Adrenal gland (tissue), 12 donors: Measurements from ENCODE around the gene SLC38A1. TPM values are rescaled to one million over a fixed set of nuclear protein-coding genes. Genes with fewer than 3 reads are reported as not detected.

Experiments
- DNase-seq, 7 donors: peaks; one replicate each; pipeline ENCODE4 v3.0.0-alpha.2; 2019 to 2020
- H3K27ac ChIP-seq, 5 donors: fragments of 200-600 bp; sonication (generic) in 4 of 5; 1 replicate in 3 of 5; 2 replicates in 2 of 5; pipeline versions ENCODE4 v1.5.1 to v1.8.0; 2016 to 2020; ENCODE audit warnings: mild to moderate bottlenecking in 1 of 5
- H3K27me3 ChIP-seq: fragments of 200-600 bp; 2 replicates; pipeline ENCODE4 v1.8.0; 2021
- H3K36me3 ChIP-seq, 2 donors: fragments of 200-600 bp; replicated peaks in 1 of 2; 1 replicate in 1 of 2; 2 replicates in 1 of 2; pipeline versions ENCODE4 v1.5.1 to v1.8.0; 2018 to 2022
- H3K4me1 ChIP-seq, 2 donors: fragments of 200-600 bp; replicated peaks in 1 of 2; 1 replicate in 1 of 2; 2 replicates in 1 of 2; pipeline versions ENCODE4 v1.5.1 to v1.8.0; 2018 to 2021
- H3K4me3 ChIP-seq, 4 donors: fragments of 200-600 bp; sonication (generic) in 3 of 4; one replicate each; pipeline ENCODE4 v1.5.1; 2016 to 2018
- H3K9me3 ChIP-seq, 3 donors: fragments of 200-600 bp; sonication (generic) in 1 of 3; replicated peaks in 1 of 3; 1 replicate in 2 of 3; 2 replicates in 1 of 3; pipeline versions ENCODE4 v1.5.1 to v1.8.0; 2016 to 2021
- POLR2A ChIP-seq, 2 donors: fragments of 450-650 bp; IDR thresholded peaks; one replicate each; pipeline ENCODE4 v1.6.1; 2017; ENCODE audit warnings: antibody characterized with exemption in 2 of 2, mild to moderate bottlenecking in 2 of 2, moderate library complexity in 1 of 2
- WGBS, 4 donors: extraction: QIAGEN DNeasy Blood & Tissue Kit in 2 of 4; methylation state at CpG; one replicate each; pipeline versions ENCODE4 v1.1.5 to v1.1.7; 2013 to 2017; 5-methylcytosine and 5-hydroxymethylcytosine counted together
- intact Hi-C, 2 donors: fragments of 100-400 bp; cut with DNase I; formaldehyde crosslinking; loops; one replicate each; pipeline versions ENCODE4 v1.14.1 to v1.15.0; 2022 to 2023
- polyA plus RNA-seq, 3 donors: library from polyadenylated mRNA; stranded (reverse); fragments of 200-250 nt in 2 of 3; fragments of 350-450 nt in 1 of 3; fragmentation: Illumina TruSeq in 1 of 3; extraction: RNeasy Lipid Tissue Mini Kit (QIAGEN cat#74804) in 1 of 3; gene quantifications; one replicate each; pipeline ENCODE4 v1.2.3, GENCODE V29; 2013 to 2014
- total RNA-seq, 9 donors: library from RNA; depleted of rRNA in 4 of 9; stranded (reverse); fragments of >200 nt in 4 of 9; fragments of 120-200 nt in 1 of 9; fragmentation: NEBNext Ultra II Directional in 1 of 9; extraction: Animal tissue kit (Norgen Biotek cat#: 25700) in 1 of 9; gene quantifications; one replicate each; pipeline versions ENCODE4 v1.1.0 to v1.2.4, GENCODE V29; 2013 to 2023
- TF ChIP-seq, protein P1 (sequence below), 6 experiments: fragments of 450-650 bp in 4 of 6; fragments of 200-600 bp in 2 of 6; sonication (generic) in 1 of 6; IDR thresholded peaks; 1 replicate in 5 of 6; 2 replicates in 1 of 6; pipeline versions ENCODE4 v1.5.1 to v1.8.0; 2016 to 2021; ENCODE audit warnings: antibody characterized with exemption in 6 of 6, mild to moderate bottlenecking in 2 of 6, moderate library complexity in 1 of 6
- donor health status: healthy with polysubstance abuse.
- donor health status: Bipolar disorder and iron deficiency.
- donor health status: DM: yes; HTN: yes; CAD: no.
- donor health status: DM: no; HTN: no; CAD: no.
- donor health status: DM: no; HTN: no; CAD: no.
- donor health status: DM: yes; HTN: yes; CAD: no.

The SLC38A1 gene
- total and polyA plus RNA-seq, 12 donors = 2.4 to 14.8 (median 6.1) TPM

DNA sequence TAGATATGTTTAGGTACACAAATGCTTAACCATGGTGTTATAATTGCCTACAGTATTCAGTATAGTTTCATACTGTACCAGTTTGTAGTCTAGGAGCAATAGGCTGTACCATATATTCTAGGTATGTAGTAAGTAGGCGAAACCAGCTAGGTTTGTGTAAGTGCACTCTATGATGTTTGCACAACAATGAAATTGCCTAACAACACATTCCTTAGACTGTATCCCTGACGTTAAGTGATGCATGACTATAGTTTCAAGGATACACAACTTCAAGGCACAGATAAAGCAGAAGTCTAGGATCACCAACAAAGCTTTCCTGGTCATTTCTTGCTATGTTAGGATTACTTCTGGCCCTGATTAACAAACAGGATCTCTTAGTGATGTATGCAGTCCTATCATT, 135.1 kb downstream of the SLC38A1 start:
- Histone ChIP-seq H3K4me1 (no peaks in the 10 kb centered on the region), H3K27me3 (no peaks in the 10 kb centered on the region), H3K9me3 (no peaks in the 10 kb centered on the region), H3K36me3 (no peaks in the 10 kb centered on the region), H3K4me3 (no peak overlapping the region), H3K27ac (no peak overlapping the region)
- intact Hi-C loops = no loop called here
- 42 to 58% (median 57%) methylated on average over 2 of the region's 2 CpGs for WGBS, 4 donors
- DNase-seq = no peak
- TF ChIP-seq, protein P1, sequence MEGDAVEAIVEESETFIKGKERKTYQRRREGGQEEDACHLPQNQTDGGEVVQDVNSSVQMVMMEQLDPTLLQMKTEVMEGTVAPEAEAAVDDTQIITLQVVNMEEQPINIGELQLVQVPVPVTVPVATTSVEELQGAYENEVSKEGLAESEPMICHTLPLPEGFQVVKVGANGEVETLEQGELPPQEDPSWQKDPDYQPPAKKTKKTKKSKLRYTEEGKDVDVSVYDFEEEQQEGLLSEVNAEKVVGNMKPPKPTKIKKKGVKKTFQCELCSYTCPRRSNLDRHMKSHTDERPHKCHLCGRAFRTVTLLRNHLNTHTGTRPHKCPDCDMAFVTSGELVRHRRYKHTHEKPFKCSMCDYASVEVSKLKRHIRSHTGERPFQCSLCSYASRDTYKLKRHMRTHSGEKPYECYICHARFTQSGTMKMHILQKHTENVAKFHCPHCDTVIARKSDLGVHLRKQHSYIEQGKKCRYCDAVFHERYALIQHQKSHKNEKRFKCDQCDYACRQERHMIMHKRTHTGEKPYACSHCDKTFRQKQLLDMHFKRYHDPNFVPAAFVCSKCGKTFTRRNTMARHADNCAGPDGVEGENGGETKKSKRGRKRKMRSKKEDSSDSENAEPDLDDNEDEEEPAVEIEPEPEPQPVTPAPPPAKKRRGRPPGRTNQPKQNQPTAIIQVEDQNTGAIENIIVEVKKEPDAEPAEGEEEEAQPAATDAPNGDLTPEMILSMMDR (IDR thresholded peaks at IDR 0.05) = no peak
- TF ChIP-seq POLR2A (IDR thresholded peaks at IDR 0.05) = no peak

Other genes starting within 250 kb of the SLC38A1 start
- 100 to 1,000 TPM; 128 to 948 (median 322) TPM for gene SLC38A2, start 103.7 kb upstream of the SLC38A1 start, total RNA-seq
- gene SLC38A2, start 103.7 kb upstream of the SLC38A1 start, polyA plus RNA-seq = 100 to 1,000 TPM in 2 of 3 donors, 10 to 100 TPM in 1; 94.6 to 119 (median 108) TPM